HEK293 (cell line): Measurements from ENCODE around the gene NIPAL3.

ENCODE experiments used
- AEBP2 ChIP-seq: fragments of 450-650 bp; formaldehyde crosslinking; IDR thresholded peaks from 2 replicates; pipeline ENCODE4 v1.5.1; 2016; ENCODE audit warnings: missing biosample characterization, missing genetic modification characterization, borderline replicate concordance
- ELK4 ChIP-seq: IDR thresholded peaks from 2 replicates; pipeline ENCODE4 v1.6.1; 2011; ENCODE audit warnings: mild to moderate bottlenecking, low read depth, low read length, borderline replicate concordance
- GFI1B ChIP-seq: fragments of 450-650 bp; formaldehyde crosslinking; IDR thresholded peaks from 2 replicates; pipeline ENCODE4 v1.5.1; 2016; ENCODE audit warnings: missing biosample characterization, missing genetic modification characterization
- HOXA7 ChIP-seq: sonication (generic); formaldehyde crosslinking; IDR thresholded peaks from 2 replicates; pipeline ENCODE4 v1.8.1; 2022; ENCODE audit warnings: missing genetic modification reagents, borderline replicate concordance
- HOXC10 ChIP-seq: sonication (generic); formaldehyde crosslinking; IDR thresholded peaks from 2 replicates; pipeline ENCODE4 v1.8.1; 2023; ENCODE audit warnings: mild to moderate bottlenecking, missing genetic modification reagents
- KLF8 ChIP-seq: fragments of 450-650 bp; formaldehyde crosslinking; IDR thresholded peaks from 2 replicates; pipeline ENCODE4 v1.5.1; 2016; ENCODE audit warnings: missing biosample characterization, missing genetic modification characterization
- MZF1 ChIP-seq: fragments of 450-650 bp; formaldehyde crosslinking; IDR thresholded peaks from 2 replicates; pipeline ENCODE4 v1.5.1; 2017; ENCODE audit warnings: missing biosample characterization, missing genetic modification characterization, borderline replicate concordance
- SCRT1 ChIP-seq: fragments of 450-650 bp; formaldehyde crosslinking; IDR thresholded peaks from 2 replicates; pipeline ENCODE4 v1.5.1; 2016; ENCODE audit warnings: missing biosample characterization, missing genetic modification characterization, borderline replicate concordance
- SETDB1 ChIP-seq: IDR thresholded peaks from one replicate; pipeline ENCODE4 v1.6.1; 2017; ENCODE audit warnings: mild to moderate bottlenecking, low read length, moderate library complexity, mixed read lengths; ENCODE audit not compliant: insufficient read length
- SP2 ChIP-seq: fragments of 450-650 bp; formaldehyde crosslinking; IDR thresholded peaks from 2 replicates; pipeline ENCODE4 v1.5.1; 2016; ENCODE audit warnings: missing biosample characterization, missing genetic modification characterization
- WT1 ChIP-seq: fragments of 450-650 bp; formaldehyde crosslinking; IDR thresholded peaks from 2 replicates; pipeline ENCODE4 v1.5.1; 2016; ENCODE audit warnings: missing biosample characterization, missing genetic modification characterization
- ZBTB44 ChIP-seq: fragments of 450-650 bp; IDR thresholded peaks from 2 replicates; pipeline ENCODE4 v1.5.1; 2018; ENCODE audit warnings: missing biosample characterization, mild to moderate bottlenecking, missing genetic modification characterization
- ZBTB8A ChIP-seq: fragments of 450-650 bp; formaldehyde crosslinking; IDR thresholded peaks from 2 replicates; pipeline ENCODE4 v1.5.1; 2016; ENCODE audit warnings: missing biosample characterization, missing genetic modification characterization
- ZFP37 ChIP-seq: fragments of 450-650 bp; formaldehyde crosslinking; IDR thresholded peaks from 2 replicates; pipeline ENCODE4 v1.5.1; 2016; ENCODE audit warnings: missing biosample characterization, missing genetic modification characterization
- ZNF10 ChIP-seq: fragments of 450-650 bp; formaldehyde crosslinking; IDR thresholded peaks from 2 replicates; pipeline ENCODE4 v1.5.1; 2017; ENCODE audit warnings: missing biosample characterization, missing genetic modification characterization
- ZNF112 ChIP-seq: fragments of 450-650 bp; formaldehyde crosslinking; IDR thresholded peaks from 2 replicates; pipeline ENCODE4 v1.5.0; 2017; ENCODE audit warnings: missing biosample characterization, missing genetic modification characterization
- ZNF121 ChIP-seq: fragments of 450-650 bp; formaldehyde crosslinking; IDR thresholded peaks from 2 replicates; pipeline ENCODE4 v1.5.1; 2016; ENCODE audit warnings: missing biosample characterization, missing genetic modification characterization
- ZNF169 ChIP-seq: fragments of 450-650 bp; formaldehyde crosslinking; IDR thresholded peaks from 2 replicates; pipeline ENCODE4 v1.5.1; 2016; ENCODE audit warnings: missing biosample characterization, missing genetic modification characterization
- ZNF24 ChIP-seq: fragments of 450-650 bp; formaldehyde crosslinking; IDR thresholded peaks from 2 replicates; pipeline ENCODE4 v1.5.1; 2016; ENCODE audit warnings: missing biosample characterization, missing genetic modification characterization
- ZNF26 ChIP-seq: fragments of 450-650 bp; formaldehyde crosslinking; IDR thresholded peaks from 2 replicates; pipeline ENCODE4 v1.5.1; 2016; ENCODE audit warnings: missing biosample characterization, missing genetic modification characterization
- ZNF266 ChIP-seq: fragments of 450-650 bp; formaldehyde crosslinking; IDR thresholded peaks from 2 replicates; pipeline ENCODE4 v1.5.1; 2016; ENCODE audit warnings: missing biosample characterization, missing genetic modification characterization, low read depth
- ZNF280C ChIP-seq: fragments of 450-650 bp; formaldehyde crosslinking; IDR thresholded peaks from 2 replicates; pipeline ENCODE4 v1.5.1; 2016; ENCODE audit warnings: missing biosample characterization, missing genetic modification characterization
- ZNF302 ChIP-seq: fragments of 450-650 bp; formaldehyde crosslinking; IDR thresholded peaks from 2 replicates; pipeline ENCODE4 v1.5.1; 2016; ENCODE audit warnings: missing biosample characterization, missing genetic modification characterization, low read depth
- ZNF311 ChIP-seq: fragments of 450-650 bp; formaldehyde crosslinking; IDR thresholded peaks from 2 replicates; pipeline ENCODE4 v1.5.1; 2017; ENCODE audit warnings: missing biosample characterization, missing genetic modification characterization, borderline replicate concordance
- ZNF324 ChIP-seq: fragments of 450-650 bp; formaldehyde crosslinking; IDR thresholded peaks from 2 replicates; pipeline ENCODE4 v1.5.1; 2016; ENCODE audit warnings: missing biosample characterization, missing genetic modification characterization
- ZNF354C ChIP-seq: fragments of 450-650 bp; formaldehyde crosslinking; IDR thresholded peaks from 2 replicates; pipeline ENCODE4 v1.5.1; 2016; ENCODE audit warnings: missing biosample characterization, missing genetic modification characterization, low read depth, borderline replicate concordance
- ZNF473 ChIP-seq: fragments of 450-650 bp; formaldehyde crosslinking; IDR thresholded peaks from 2 replicates; pipeline ENCODE4 v1.5.1; 2017; ENCODE audit warnings: missing biosample characterization, missing genetic modification characterization
- ZNF549 ChIP-seq: fragments of 450-650 bp; IDR thresholded peaks from 2 replicates; pipeline ENCODE4 v1.5.1; 2018; ENCODE audit warnings: missing biosample characterization, missing genetic modification characterization, mild to moderate bottlenecking, inconsistent platforms, moderate library complexity
- ZNF560 ChIP-seq: fragments of 450-650 bp; formaldehyde crosslinking; IDR thresholded peaks from 2 replicates; pipeline ENCODE4 v1.5.1; 2017; ENCODE audit warnings: missing biosample characterization, missing genetic modification characterization, borderline replicate concordance
- ZNF623 ChIP-seq: fragments of 450-650 bp; formaldehyde crosslinking; IDR thresholded peaks from 2 replicates; pipeline ENCODE4 v1.5.1; 2016; ENCODE audit warnings: missing biosample characterization, missing genetic modification characterization
- ZNF654 ChIP-seq: fragments of 450-650 bp; formaldehyde crosslinking; IDR thresholded peaks from 2 replicates; pipeline ENCODE4 v1.5.1; 2016; ENCODE audit warnings: low read depth, missing biosample characterization, missing genetic modification characterization
- ZNF658 ChIP-seq: fragments of 450-650 bp; formaldehyde crosslinking; IDR thresholded peaks from 2 replicates; pipeline ENCODE4; 2016; ENCODE audit warnings: missing biosample characterization, missing genetic modification characterization
- ZNF677 ChIP-seq: fragments of 450-650 bp; IDR thresholded peaks from 2 replicates; pipeline ENCODE4 v1.5.0; 2018; ENCODE audit warnings: missing biosample characterization, mild to moderate bottlenecking, missing genetic modification characterization, moderate library complexity
- ZNF707 ChIP-seq: fragments of 450-650 bp; formaldehyde crosslinking; IDR thresholded peaks from 2 replicates; pipeline ENCODE4 v1.5.1; 2016; ENCODE audit warnings: missing biosample characterization, missing genetic modification characterization
- ZSCAN23 ChIP-seq: fragments of 450-650 bp; formaldehyde crosslinking; IDR thresholded peaks from 2 replicates; pipeline ENCODE4 v1.5.1; 2016; ENCODE audit warnings: missing biosample characterization, missing genetic modification characterization

NIPAL3 gene

GRCh38 chr1:24502065-24502708 is 86.6 kb downstream of the NIPAL3 start (continued):
- TF ChIP-seq ZBTB44 (tag by site-specific recombination): no peak
- peak; percentile 70 for TF ChIP-seq ZNF10 (tag by site-specific recombination)
- TF ChIP-seq MZF1 (tag by site-specific recombination): no peak
- no peak for TF ChIP-seq ZNF473 (tag by site-specific recombination)
- TF ChIP-seq ZNF677 (tag by site-specific recombination): no peak
- TF ChIP-seq WT1 (tag by site-specific recombination): peak; percentile 76
- TF ChIP-seq ZNF658: no peak
- TF ChIP-seq ZFP37: no peak
- no peak for TF ChIP-seq SETDB1
- no peak for TF ChIP-seq ZNF324
- TF ChIP-seq GFI1B (tag by site-specific recombination): no peak
- TF ChIP-seq ZNF654: no peak
- no peak for TF ChIP-seq ZNF311 (tag by site-specific recombination)
- no peak for TF ChIP-seq ZNF707 (tag by site-specific recombination)
- no peak for TF ChIP-seq ZNF280C
- TF ChIP-seq SCRT1 (tag by site-specific recombination): no peak
- TF ChIP-seq HOXC10 (CRISPR knock-in tag): no peak
- TF ChIP-seq ZNF24 (tag by site-specific recombination): 0 out of 2 replicates have a peak, but pooled peaks have one; percentile 18
- no peak for TF ChIP-seq HOXA7
- TF ChIP-seq ZNF121 (tag by site-specific recombination): no peak
- no peak for TF ChIP-seq ZNF302 (tag by site-specific recombination)
- no peak for TF ChIP-seq ZNF354C (tag by site-specific recombination)
- TF ChIP-seq ZNF560 (tag by site-specific recombination): no peak
- TF ChIP-seq ZNF169 (tag by site-specific recombination): no peak
- TF ChIP-seq ZBTB8A (tag by site-specific recombination): peak; percentile 65
- peak; percentile 74 for TF ChIP-seq SP2 (tag by site-specific recombination)
- TF ChIP-seq ELK4: no peak
- TF ChIP-seq ZNF549 (tag by site-specific recombination): no peak
- no peak for TF ChIP-seq ZSCAN23 (tag by site-specific recombination)
- TF ChIP-seq KLF8: peak; percentile 52
- TF ChIP-seq ZNF26 (tag by site-specific recombination): no peak
- no peak for TF ChIP-seq ZNF623 (tag by site-specific recombination)
- no peak for TF ChIP-seq ZNF266 (tag by site-specific recombination)
- no peak for TF ChIP-seq ZNF112 (tag by site-specific recombination)
- no peak for TF ChIP-seq AEBP2 (tag by site-specific recombination)
